Measurements from ENCODE around the gene HPCA. TPM values are rescaled to one million over a fixed set of nuclear protein-coding genes. Genes with fewer than 3 reads are reported as not detected.

HPCA gene
- total RNA-seq, 4 donors from 2014 or later, result not detected

GRCh38 chr1:32939655-32940371, 53.5 kb downstream of the HPCA start:
- peaks cover 32 to 66% (median 39%) of the 10 kb centered on the region in 3 donors for H3K4me1 ChIP-seq
- H3K9me3 ChIP-seq, result no peaks in the 10 kb centered on the region
- DNase-seq, result no peak
- peaks cover 24 to 90% (median 25%) of the 10 kb centered on the region in 3 donors for H3K36me3 ChIP-seq
- H3K27me3 ChIP-seq, result no peaks in the 10 kb centered on the region
- TF ChIP-seq POLR2A (IDR thresholded peaks at IDR 0.05) (no peak), CTCF (IDR thresholded peaks at IDR 0.05) (no peak)
- no peak overlapping the region for H3K4me3 ChIP-seq
- intact Hi-C loops (cut with DNase I), result loop anchor here (10.0 kb wide), 2 partner anchors 65 to 115 kb away; no protein-coding TSS in a partner anchor
- WGBS, 2 donors, result 50% methylated on average over 3 to 4 of the region's 4 CpGs
- peak overlapping the region; percentile 75 to 83 (median 76) for H3K27ac ChIP-seq

- no peak for TF ChIP-seq CTCF (IDR thresholded peaks at IDR 0.05)
- no peak for TF ChIP-seq POLR2A (IDR thresholded peaks at IDR 0.05)
- H3K27ac ChIP-seq, result no peak overlapping the region
- H3K4me1 ChIP-seq, result peaks cover 22 to 44% (median 27%) of the 10 kb centered on the region in 3 donors
- H3K36me3 ChIP-seq, result peaks cover 25 to 89% (median 33%) of the 10 kb centered on the region in 3 donors
- intact Hi-C loops (cut with DNase I), result no loop called here
- no peak for DNase-seq
- no peak overlapping the region for H3K4me3 ChIP-seq
- H3K27me3 ChIP-seq, result no peaks in the 10 kb centered on the region
- no peaks in the 10 kb centered on the region for H3K9me3 ChIP-seq
Observed at GRCh38 chr1:32944180-32944579, 57.9 kb downstream of the HPCA start.

Other genes with a start within 250 kb of the HPCA start
- 10 to 100 TPM; 12.3 to 26.9 (median 21.1) TPM for gene ZBTB8OS, start 235.9 kb upstream of the HPCA start, total RNA-seq
- 100 to 1,000 TPM in 1 of 4 donors, 10 to 100 TPM in 3; 59.6 to 102 (median 85.1) TPM for gene RBBP4, start 235.3 kb upstream of the HPCA start, total RNA-seq
- gene SYNC, start 183.7 kb upstream of the HPCA start, total RNA-seq, result 10 to 100 TPM in 2 of 4 donors, 1 to 10 TPM in 2; 2.9 to 31.7 (median 9.1) TPM
- 10 to 100 TPM; 46.7 to 92.0 (median 62.3) TPM for gene YARS1, start 69.1 kb upstream of the HPCA start, total RNA-seq
- gene S100PBP, start 68.8 kb upstream of the HPCA start, total RNA-seq, result 10 to 100 TPM in 2 of 4 donors, 1 to 10 TPM in 2; 6.5 to 20.0 (median 11.9) TPM
- under 1 TPM in 2 of 4 donors, not detected in 2; 0.44 to 0.76 TPM for gene FNDC5, start 15.6 kb upstream of the HPCA start, total RNA-seq
- 100 to 1,000 TPM; 151 to 255 (median 178) TPM for gene TMEM54, start 14.9 kb downstream of the HPCA start, total RNA-seq
- 10 to 100 TPM; 24.2 to 61.6 (median 46.4) TPM for gene RNF19B, start 78.3 kb downstream of the HPCA start, total RNA-seq
- gene AK2, start 150.4 kb downstream of the HPCA start, total RNA-seq, result 100 to 1,000 TPM; 126 to 167 (median 151) TPM
- gene AZIN2, start 194.7 kb downstream of the HPCA start, total RNA-seq, result 1 to 10 TPM in 1 of 4 donors, under 1 TPM in 3; 0.27 to 1.5 (median 0.61) TPM

Data from esophagus squamous epithelium (tissue), 5 donors.